ENCODE measurements around the gene MED7. TPM values are rescaled to one million over a fixed set of nuclear protein-coding genes. Genes with fewer than 3 reads are reported as not detected.

The MED7 gene
- total and polyA plus RNA-seq, 2 of the 8 experiments (the other 6 are each of a cell fraction or from before 2014, with no cell fraction given), result 6.9 to 9.5 TPM

- TF ChIP-seq, protein P1, sequence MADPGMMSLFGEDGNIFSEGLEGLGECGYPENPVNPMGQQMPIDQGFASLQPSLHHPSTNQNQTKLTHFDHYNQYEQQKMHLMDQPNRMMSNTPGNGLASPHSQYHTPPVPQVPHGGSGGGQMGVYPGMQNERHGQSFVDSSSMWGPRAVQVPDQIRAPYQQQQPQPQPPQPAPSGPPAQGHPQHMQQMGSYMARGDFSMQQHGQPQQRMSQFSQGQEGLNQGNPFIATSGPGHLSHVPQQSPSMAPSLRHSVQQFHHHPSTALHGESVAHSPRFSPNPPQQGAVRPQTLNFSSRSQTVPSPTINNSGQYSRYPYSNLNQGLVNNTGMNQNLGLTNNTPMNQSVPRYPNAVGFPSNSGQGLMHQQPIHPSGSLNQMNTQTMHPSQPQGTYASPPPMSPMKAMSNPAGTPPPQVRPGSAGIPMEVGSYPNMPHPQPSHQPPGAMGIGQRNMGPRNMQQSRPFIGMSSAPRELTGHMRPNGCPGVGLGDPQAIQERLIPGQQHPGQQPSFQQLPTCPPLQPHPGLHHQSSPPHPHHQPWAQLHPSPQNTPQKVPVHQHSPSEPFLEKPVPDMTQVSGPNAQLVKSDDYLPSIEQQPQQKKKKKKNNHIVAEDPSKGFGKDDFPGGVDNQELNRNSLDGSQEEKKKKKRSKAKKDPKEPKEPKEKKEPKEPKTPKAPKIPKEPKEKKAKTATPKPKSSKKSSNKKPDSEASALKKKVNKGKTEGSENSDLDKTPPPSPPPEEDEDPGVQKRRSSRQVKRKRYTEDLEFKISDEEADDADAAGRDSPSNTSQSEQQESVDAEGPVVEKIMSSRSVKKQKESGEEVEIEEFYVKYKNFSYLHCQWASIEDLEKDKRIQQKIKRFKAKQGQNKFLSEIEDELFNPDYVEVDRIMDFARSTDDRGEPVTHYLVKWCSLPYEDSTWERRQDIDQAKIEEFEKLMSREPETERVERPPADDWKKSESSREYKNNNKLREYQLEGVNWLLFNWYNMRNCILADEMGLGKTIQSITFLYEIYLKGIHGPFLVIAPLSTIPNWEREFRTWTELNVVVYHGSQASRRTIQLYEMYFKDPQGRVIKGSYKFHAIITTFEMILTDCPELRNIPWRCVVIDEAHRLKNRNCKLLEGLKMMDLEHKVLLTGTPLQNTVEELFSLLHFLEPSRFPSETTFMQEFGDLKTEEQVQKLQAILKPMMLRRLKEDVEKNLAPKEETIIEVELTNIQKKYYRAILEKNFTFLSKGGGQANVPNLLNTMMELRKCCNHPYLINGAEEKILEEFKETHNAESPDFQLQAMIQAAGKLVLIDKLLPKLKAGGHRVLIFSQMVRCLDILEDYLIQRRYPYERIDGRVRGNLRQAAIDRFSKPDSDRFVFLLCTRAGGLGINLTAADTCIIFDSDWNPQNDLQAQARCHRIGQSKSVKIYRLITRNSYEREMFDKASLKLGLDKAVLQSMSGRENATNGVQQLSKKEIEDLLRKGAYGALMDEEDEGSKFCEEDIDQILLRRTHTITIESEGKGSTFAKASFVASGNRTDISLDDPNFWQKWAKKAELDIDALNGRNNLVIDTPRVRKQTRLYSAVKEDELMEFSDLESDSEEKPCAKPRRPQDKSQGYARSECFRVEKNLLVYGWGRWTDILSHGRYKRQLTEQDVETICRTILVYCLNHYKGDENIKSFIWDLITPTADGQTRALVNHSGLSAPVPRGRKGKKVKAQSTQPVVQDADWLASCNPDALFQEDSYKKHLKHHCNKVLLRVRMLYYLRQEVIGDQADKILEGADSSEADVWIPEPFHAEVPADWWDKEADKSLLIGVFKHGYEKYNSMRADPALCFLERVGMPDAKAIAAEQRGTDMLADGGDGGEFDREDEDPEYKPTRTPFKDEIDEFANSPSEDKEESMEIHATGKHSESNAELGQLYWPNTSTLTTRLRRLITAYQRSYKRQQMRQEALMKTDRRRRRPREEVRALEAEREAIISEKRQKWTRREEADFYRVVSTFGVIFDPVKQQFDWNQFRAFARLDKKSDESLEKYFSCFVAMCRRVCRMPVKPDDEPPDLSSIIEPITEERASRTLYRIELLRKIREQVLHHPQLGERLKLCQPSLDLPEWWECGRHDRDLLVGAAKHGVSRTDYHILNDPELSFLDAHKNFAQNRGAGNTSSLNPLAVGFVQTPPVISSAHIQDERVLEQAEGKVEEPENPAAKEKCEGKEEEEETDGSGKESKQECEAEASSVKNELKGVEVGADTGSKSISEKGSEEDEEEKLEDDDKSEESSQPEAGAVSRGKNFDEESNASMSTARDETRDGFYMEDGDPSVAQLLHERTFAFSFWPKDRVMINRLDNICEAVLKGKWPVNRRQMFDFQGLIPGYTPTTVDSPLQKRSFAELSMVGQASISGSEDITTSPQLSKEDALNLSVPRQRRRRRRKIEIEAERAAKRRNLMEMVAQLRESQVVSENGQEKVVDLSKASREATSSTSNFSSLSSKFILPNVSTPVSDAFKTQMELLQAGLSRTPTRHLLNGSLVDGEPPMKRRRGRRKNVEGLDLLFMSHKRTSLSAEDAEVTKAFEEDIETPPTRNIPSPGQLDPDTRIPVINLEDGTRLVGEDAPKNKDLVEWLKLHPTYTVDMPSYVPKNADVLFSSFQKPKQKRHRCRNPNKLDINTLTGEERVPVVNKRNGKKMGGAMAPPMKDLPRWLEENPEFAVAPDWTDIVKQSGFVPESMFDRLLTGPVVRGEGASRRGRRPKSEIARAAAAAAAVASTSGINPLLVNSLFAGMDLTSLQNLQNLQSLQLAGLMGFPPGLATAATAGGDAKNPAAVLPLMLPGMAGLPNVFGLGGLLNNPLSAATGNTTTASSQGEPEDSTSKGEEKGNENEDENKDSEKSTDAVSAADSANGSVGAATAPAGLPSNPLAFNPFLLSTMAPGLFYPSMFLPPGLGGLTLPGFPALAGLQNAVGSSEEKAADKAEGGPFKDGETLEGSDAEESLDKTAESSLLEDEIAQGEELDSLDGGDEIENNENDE (IDR thresholded peaks at IDR 0.05; ENCODE audit: insufficient replicate concordance, low read length), result no peak
- TF ChIP-seq HDAC2 (IDR thresholded peaks at IDR 0.05; ENCODE audit: borderline replicate concordance in 1 of 2, low read depth in 2 of 2, low read length in 2 of 2) (no peak), RAD21 (IDR thresholded peaks at IDR 0.05 in 1 of 2, conservative IDR thresholded peaks at IDR 0.05 in 1 of 2; ENCODE audit: low read depth in 2 of 2, low read length in 2 of 2) (no peak), HDAC6 (IDR thresholded peaks at IDR 0.05; ENCODE audit: low read depth, low read length) (no peak), CEBPB (IDR thresholded peaks at IDR 0.05; ENCODE audit: low read depth, low read length) (no peak), NANOG (IDR thresholded peaks at IDR 0.05; ENCODE audit: insufficient read depth, low read depth, low read length, poor library complexity, severe bottlenecking) (no peak), CTBP2 (IDR thresholded peaks at IDR 0.05; ENCODE audit: borderline replicate concordance, insufficient read depth, insufficient read length, low read length) (no peak), MAFK (IDR thresholded peaks at IDR 0.05; ENCODE audit: low read depth, low read length) (no peak)
These were observed 25.6 kb upstream of the MED7 start (continued) for GRCh38 chr5:157168286-157168685.
